Islet of Langerhans (tissue), 1 donor: Measurements from ENCODE around the gene SPAG9.
A peak's percentile ranks its signal among the peaks of the same experiment; 100 is the strongest.

ENCODE experiments used
- FAIRE-seq: peaks from one replicate; lab custom pipeline; 2011; peaks lifted over from hg19 to GRCh38; lab: Jason Lieb, UNC

SPAG9 gene, protein sequence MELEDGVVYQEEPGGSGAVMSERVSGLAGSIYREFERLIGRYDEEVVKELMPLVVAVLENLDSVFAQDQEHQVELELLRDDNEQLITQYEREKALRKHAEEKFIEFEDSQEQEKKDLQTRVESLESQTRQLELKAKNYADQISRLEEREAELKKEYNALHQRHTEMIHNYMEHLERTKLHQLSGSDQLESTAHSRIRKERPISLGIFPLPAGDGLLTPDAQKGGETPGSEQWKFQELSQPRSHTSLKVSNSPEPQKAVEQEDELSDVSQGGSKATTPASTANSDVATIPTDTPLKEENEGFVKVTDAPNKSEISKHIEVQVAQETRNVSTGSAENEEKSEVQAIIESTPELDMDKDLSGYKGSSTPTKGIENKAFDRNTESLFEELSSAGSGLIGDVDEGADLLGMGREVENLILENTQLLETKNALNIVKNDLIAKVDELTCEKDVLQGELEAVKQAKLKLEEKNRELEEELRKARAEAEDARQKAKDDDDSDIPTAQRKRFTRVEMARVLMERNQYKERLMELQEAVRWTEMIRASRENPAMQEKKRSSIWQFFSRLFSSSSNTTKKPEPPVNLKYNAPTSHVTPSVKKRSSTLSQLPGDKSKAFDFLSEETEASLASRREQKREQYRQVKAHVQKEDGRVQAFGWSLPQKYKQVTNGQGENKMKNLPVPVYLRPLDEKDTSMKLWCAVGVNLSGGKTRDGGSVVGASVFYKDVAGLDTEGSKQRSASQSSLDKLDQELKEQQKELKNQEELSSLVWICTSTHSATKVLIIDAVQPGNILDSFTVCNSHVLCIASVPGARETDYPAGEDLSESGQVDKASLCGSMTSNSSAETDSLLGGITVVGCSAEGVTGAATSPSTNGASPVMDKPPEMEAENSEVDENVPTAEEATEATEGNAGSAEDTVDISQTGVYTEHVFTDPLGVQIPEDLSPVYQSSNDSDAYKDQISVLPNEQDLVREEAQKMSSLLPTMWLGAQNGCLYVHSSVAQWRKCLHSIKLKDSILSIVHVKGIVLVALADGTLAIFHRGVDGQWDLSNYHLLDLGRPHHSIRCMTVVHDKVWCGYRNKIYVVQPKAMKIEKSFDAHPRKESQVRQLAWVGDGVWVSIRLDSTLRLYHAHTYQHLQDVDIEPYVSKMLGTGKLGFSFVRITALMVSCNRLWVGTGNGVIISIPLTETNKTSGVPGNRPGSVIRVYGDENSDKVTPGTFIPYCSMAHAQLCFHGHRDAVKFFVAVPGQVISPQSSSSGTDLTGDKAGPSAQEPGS (N-terminal part only)

DNA sequence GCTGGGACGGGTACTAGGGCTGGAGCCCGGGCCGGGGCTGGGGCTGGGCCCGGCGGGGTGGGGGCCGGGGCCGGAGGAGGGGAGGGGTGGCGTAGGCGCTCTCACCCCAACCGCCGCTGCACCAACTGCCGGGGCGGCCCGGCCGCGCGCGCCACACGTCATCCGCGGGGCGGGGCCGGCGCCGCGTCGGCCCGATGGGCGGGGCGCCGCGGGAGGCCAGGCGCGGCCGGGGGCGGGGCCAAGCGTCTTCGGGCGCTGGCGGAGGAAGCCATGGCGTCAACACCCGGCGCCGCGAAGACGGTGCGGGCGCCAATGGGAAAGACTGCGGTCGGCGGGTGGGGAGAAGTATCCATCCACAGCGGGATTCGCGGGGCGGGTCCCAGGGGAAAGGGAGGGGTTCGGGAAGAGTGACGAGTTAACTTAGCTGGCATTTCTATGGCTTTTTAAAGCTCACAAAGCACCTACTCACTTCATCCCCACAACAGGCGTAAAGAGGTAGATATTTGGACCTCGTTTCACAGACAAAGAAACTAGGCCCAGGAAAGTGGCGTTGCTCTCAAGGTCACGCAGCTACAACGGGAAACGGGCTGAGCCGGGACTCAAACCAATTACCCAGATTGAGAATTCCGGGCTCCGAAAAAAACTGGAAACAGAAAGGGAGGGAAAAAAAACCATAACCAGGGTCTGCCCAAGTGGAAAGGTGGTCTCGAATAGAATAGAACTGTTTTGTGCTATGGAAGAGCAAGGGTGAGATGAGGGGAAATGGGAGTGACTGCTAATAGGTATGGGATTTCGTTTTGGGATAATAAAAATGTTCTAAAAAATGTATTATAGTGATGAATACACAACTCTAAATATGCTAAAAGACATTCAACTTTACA, at the start of gene SPAG9:
Gene SPAG9 (minus strand): TSS at position 130 of the 881 bp plus-strand sequence. CDS start 212 bp downstream, outside the sequence.
- no peak for FAIRE-seq

DNA sequence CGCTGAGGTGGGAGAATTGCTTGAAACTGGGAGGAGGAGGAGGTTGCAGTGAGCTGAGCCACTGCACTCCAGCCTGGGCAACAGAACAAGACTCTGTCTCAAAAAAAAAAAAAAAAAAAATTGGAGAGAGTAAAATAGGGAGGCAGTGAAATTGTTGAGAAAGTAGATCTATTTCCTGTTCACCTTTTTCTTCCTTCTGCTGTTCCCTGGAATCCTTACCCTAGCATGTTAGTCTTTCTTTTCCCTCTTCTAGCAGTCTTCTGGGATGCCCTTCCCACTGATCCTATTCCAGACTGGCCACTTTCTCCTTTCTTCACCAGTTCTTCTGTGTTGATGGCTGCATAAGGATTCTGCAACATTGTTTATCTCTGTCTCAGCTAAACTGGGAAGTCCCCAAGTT, 48.7 kb upstream of the SPAG9 start:
- no peak for FAIRE-seq

- no peak for FAIRE-seq
Observed at GRCh38 chr17:51166987-51167931, 46.6 kb upstream of the SPAG9 start.

- no peak for FAIRE-seq
Observed at GRCh38 chr17:51166198-51166986, 45.7 kb upstream of the SPAG9 start, which contains the start of gene NME2. NME2 (plus strand) TSS chr17:51166411; CDS start chr17:51166831, 420 bp downstream.

DNA sequence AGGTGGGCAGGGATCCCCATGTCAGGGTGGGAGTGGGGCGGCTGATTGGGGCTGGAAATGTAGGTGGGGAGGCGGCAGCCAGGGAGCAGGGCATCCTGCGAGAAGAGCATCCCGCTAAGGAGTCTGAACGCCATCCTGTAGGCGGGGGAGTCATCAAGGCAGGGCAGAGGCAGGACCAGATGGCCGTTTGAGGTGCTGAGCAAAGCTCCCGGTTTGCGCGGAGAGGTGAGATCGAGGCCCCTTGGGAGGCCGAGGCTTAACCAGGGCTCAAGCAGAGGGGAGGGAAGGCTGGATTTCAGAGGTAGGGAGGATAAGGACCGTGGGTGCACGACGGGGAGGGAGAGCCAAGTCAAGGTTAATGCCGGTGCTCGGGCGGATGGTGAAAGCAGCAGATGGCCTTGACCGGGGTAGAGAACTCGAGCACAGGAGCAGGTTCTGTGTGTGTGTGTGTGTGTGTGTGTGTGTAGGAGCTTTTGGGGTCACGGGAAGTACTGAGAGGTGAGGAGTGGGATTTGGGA, 45.1 kb upstream of the SPAG9 start:
- no peak for FAIRE-seq

DNA sequence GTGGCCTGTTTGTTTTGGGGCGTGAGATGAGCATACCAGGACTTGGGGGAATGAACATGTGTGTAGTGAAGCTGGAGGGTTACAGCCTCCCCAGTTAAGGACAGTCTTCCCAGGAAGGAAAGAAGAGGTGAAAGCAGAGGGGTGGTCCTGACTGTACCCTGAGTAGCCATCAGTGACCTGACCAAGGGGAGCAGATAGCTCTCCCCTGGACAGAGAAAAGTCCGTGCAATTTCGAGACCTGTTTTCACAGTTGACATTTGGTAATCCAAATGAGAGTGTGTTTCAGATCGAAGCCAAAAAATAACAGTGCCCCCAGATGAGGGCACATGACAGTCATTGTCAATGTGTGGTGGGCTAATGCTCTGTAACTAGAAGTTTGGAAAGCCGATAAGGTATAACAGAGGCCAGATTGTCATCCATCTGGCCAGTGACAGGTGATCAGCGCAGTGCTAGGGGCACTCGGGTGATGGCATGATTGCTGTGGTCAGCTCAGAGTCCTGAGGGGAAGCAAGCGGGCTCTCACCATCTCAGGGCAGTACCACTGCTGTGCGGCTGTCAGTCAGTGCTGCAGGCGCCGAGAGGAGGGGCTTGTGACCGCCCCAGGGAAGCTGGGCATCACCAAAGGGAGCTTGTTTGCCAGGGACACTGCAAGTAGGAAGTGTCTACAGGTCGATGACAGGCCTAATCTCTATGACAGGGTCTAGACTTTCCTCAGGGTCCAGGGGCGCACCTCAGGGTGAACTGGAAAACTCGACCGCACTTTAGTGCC, 44.4 kb upstream of the SPAG9 start:
- no peak for FAIRE-seq

GRCh38 chr17:51161541-51161940, 40.9 kb upstream of the SPAG9 start:
- FAIRE-seq, result no peak

GRCh38 chr17:51159604-51160003, 38.9 kb upstream of the SPAG9 start:
- no peak for FAIRE-seq

DNA sequence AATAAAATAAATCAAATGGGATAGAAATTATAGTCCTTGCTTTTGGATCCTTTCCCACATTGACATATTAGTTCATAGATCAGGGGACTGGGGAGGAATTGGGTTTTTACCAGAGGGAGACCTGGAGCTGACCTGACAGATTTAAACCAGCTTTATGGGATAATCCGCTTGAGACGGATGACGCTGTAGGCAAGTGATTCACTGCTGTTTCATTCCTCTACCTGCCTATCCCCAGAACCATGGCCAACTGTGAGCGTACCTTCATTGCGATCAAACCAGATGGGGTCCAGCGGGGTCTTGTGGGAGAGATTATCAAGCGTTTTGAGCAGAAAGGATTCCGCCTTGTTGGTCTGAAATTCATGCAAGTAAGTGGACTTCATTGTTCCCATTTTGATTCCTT, 34.7 kb upstream of the SPAG9 start:
- no peak for FAIRE-seq

DNA sequence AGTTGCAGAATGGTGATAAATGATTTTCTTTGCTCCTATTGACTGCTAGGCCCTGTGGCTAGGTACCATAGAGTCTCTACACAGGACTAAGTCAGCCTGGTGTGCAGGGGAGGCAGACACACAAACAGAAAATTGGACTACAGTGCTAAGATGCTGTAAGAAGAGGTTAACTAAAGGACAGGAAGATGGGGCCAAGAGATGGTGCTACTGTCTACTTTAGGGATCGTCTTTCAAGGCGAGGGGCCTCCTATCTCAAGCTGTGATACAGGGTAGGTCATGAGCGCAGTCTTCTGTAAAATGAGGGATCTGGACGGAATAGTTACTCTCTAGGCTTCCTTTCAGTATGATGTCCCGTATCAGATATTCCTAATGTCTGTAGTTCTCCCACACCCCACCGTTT, 33.5 kb upstream of the SPAG9 start:
- no peak for FAIRE-seq

GRCh38 chr17:51153210-51154072, 32.8 kb upstream of the SPAG9 start, which contains the start of gene NME1:
NME1 (plus strand) TSS chr17:51153559; CDS start chr17:51155655, 2,096 bp downstream.
- FAIRE-seq, result peak; percentile 92

GRCh38 chr17:51152766-51153209, 32.1 kb upstream of the SPAG9 start:
- FAIRE-seq, result no peak

GRCh38 chr17:51150932-51151331, 30.3 kb upstream of the SPAG9 start:
- FAIRE-seq, result no peak

DNA sequence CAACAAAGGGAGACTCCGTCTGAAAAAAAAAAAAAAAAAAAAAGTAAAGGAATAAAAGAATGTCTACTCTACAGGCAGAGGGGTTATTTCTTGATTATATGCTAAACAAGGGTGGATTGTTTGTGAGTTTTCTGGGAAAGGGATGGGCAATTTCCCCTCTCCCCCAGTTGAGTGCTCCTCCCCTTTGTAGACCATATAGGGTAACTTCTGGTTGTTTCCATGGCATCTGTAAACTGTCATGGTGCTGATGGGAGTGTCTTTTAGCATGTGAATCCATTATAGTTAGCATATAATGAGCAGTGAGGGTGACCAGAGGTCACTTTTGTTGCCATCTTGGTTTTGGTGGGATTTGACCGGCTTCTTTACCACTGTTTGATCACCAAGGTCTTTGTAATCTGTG, 28.5 kb upstream of the SPAG9 start:
- no peak for FAIRE-seq

DNA sequence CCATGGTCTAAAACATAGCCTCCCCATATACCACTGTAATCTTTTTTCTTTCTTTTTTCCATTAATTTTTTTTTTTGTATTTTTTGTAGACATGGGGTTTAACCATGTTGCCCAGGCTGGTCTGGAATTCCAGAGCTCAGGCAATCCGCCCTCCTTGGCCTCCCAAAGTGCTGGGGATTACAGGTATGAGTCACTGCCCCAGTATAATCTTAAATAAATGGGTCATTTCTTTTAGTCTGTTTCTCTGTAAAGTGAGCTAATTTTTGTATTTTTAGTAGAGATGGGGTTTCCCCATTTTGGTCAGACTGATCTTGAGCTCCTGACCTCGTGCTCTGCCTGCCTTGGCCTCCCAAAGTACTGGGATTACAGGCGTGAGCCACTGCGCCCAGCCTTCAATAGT, 27.0 kb upstream of the SPAG9 start:
- no peak for FAIRE-seq

DNA sequence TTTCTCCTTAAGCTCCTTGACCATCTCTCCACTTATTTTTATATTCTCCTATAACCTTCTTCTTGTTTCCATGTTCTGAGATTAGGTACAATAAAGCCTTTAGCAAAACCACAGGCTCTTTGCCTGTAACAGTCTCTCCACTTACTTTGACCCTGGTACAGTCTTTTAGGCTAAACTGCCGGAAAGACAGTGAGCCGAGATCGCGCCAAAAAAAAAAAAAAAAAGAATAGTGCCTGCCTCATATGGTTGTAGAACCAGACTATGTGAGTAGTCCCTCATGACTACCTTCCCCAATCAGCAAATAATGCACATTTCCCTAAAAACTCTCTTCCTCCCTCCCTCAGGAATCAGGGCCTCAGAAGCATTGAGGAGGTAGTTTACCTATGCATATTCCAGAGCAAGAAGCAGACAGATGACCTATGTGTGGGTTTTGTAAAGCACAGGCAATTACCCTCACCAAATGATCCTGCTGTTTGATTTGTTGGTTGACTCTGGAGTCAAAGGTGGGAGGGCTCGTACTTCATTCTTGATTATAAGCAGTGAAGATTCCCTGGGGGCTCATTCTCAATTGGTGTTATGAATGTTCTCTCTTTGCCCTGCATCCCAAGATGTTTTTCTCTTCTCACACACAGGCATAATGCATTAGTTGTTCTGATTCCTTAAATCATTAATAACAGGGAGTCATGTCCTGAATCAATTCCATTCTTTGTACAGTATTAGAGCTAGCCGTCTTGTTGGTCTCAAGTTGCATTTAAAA, 23.8 kb upstream of the SPAG9 start:
- no peak for FAIRE-seq
